ENCODE measurements around the gene CSTPP1. TPM values are rescaled to one million over a fixed set of nuclear protein-coding genes. Genes with fewer than 3 reads are reported as not detected.
A peak's percentile ranks its signal among the peaks of the same experiment; 100 is the strongest.

Gene CSTPP1
- total and polyA plus RNA-seq, 2 of the 4 experiments (the other 2 are of a cell fraction), result 22.0 to 35.7 TPM

- H3K9me3 ChIP-seq (ENCODE audit: control insufficient read depth, insufficient read depth, low read length), result no peaks in the 10 kb centered on the region
- H3K4me1 ChIP-seq (ENCODE audit: control insufficient read depth, insufficient read depth, low read length), result peaks cover 18% of the 10 kb centered on the region
- peaks cover 3% of the 10 kb centered on the region; the same call in 1 of the 2 replicates for H4K20me1 ChIP-seq (ENCODE audit: insufficient read depth, low read length)
- intact Hi-C loops (cut with micrococcal nuclease) (no loop called here), dilution Hi-C loops (cut with HindIII; ENCODE audit: low sequenced_read_pairs, unreplicated experiment) (no loop called here), in situ Hi-C loops (cut with MboI; ENCODE audit: low sequenced_read_pairs) (no loop called here)
- ATAC-seq (ENCODE audit: low read depth), result no peak
- H3K23ac ChIP-seq (ENCODE audit: low read depth, low read length), result no peak overlapping the region
- H2BK5ac ChIP-seq (ENCODE audit: low read depth, low read length, poor library complexity, severe bottlenecking), result no peak overlapping the region
- CTCF ChIA-PET, result interaction anchor here (1.4 kb wide), 1 partner anchor 10 kb away, joined by 3 read pairs; no protein-coding TSS in a partner anchor
- H3K4me3 ChIP-seq (ENCODE audit: insufficient read depth, low read depth, low read length), result no peak overlapping the region
- H4K5ac ChIP-seq (ENCODE audit: low read depth, low read length), result no peak overlapping the region
- H2AK5ac ChIP-seq (ENCODE audit: low read depth, low read length), result no peak overlapping the region
- no peak overlapping the region for H4K91ac ChIP-seq (ENCODE audit: insufficient read depth, low read depth, low read length)
- no peak overlapping the region for H3K27ac ChIP-seq (ENCODE audit: insufficient read depth, low read length)
- TF ChIP-seq MXI1 (IDR thresholded peaks at IDR 0.05; ENCODE audit: borderline replicate concordance, low read depth, low read length), result no peak
- TF ChIP-seq CEBPB (IDR thresholded peaks at IDR 0.05; ENCODE audit: low read depth, low read length), result no peak
- TF ChIP-seq ELK1 (IDR thresholded peaks at IDR 0.05; ENCODE audit: borderline replicate concordance, low read depth, low read length), result no peak
- TF ChIP-seq MAZ (IDR thresholded peaks at IDR 0.05; ENCODE audit: borderline replicate concordance, low read depth, low read length), result no peak
- no peak for TF ChIP-seq MAFK (IDR thresholded peaks at IDR 0.05; ENCODE audit: low read depth, low read length)
- no peak for TF ChIP-seq USF2 (IDR thresholded peaks at IDR 0.05; ENCODE audit: low read depth, low read length)
- no peak for TF ChIP-seq RCOR1 (IDR thresholded peaks at IDR 0.05; ENCODE audit: insufficient replicate concordance, low read length)
- TF ChIP-seq BHLHE40 (IDR thresholded peaks at IDR 0.05; ENCODE audit: low read depth, low read length), result no peak
- no peak for TF ChIP-seq FOS (IDR thresholded peaks at IDR 0.05; ENCODE audit: low read depth, low read length)
- TF ChIP-seq RAD21 (IDR thresholded peaks at IDR 0.05; ENCODE audit: low read length), result no peak
- TF ChIP-seq CHD1 (IDR thresholded peaks at IDR 0.05; ENCODE audit: low read depth, low read length), result no peak
- H3K4me2 ChIP-seq (ENCODE audit: low read depth, low read length), result no peak overlapping the region
- no peak overlapping the region for H2BK120ac ChIP-seq (ENCODE audit: low read depth, low read length)
- no peak overlapping the region for H3K14ac ChIP-seq (replicated peaks; ENCODE audit: low read depth, low read length)
- DNase-seq, result no peak
- no peak overlapping the region for H3K56ac ChIP-seq (ENCODE audit: extremely low read depth, insufficient read depth, low read length)
- H2BK20ac ChIP-seq (ENCODE audit: low read depth, low read length), result no peak overlapping the region
- no peak overlapping the region for H2AK9ac ChIP-seq (replicated peaks; ENCODE audit: low read depth, low read length, poor library complexity)
- no CpG with 5 or more reads among the region's 1 CpG for WGBS, 2 experiments (ENCODE audit: extremely low coverage in 2 of 2, insufficient read length in 1 of 2)
- no peak overlapping the region for H4K8ac ChIP-seq (ENCODE audit: low read depth in 2 of 2, low read length in 2 of 2)
- no peak overlapping the region for H3K18ac ChIP-seq (ENCODE audit: low read depth, low read length)
- peaks cover 4 to 21% of the 10 kb centered on the region in 2 experiments; a peak in 1 of 4 replicates for H3K79me1 ChIP-seq (ENCODE audit: low read depth in 1 of 2, low read length in 2 of 2)
- peaks cover 2% of the 10 kb centered on the region; the same call in 1 of the 2 replicates for H3K36me3 ChIP-seq (ENCODE audit: control insufficient read depth, insufficient read depth, low read length)
- no peak overlapping the region for H2BK15ac ChIP-seq (ENCODE audit: low read depth, low read length)
- H3K27me3 ChIP-seq (ENCODE audit: control insufficient read depth, insufficient read depth, low read length), result no peaks in the 10 kb centered on the region
- no peak overlapping the region for H2AFZ ChIP-seq (replicated peaks; ENCODE audit: low read length, poor library complexity)
- no peaks in the 10 kb centered on the region for H3K9me1 ChIP-seq (ENCODE audit: insufficient read depth, low read length)
- peak overlapping the region; percentile 25; the same call in 1 of the 2 replicates for H3K4ac ChIP-seq (ENCODE audit: low read depth, low read length)
- POLR2A ChIA-PET (ENCODE audit: unreplicated experiment), result no interaction called here
- H3K9ac ChIP-seq (ENCODE audit: low read depth, low read length), result no peak overlapping the region
- no TSS peak for BruUV-seq (replicated peaks)
Observed at GRCh38 chr11:47188259-47188658, 251.7 kb downstream of the CSTPP1 start.
